NK-92 (cell line): ENCODE measurements around the gene TMEM143.
A peak's percentile ranks its signal among the peaks of the same experiment; 100 is the strongest.
"Not testable (repeated sequence)": the region's sequence is repeated elsewhere in the genome, so short reads cannot be mapped to it uniquely, and the experiment has no call there.

Experiments used
- DNase-seq: peaks from one replicate; lab custom pipeline; 2025; ENCODE audit not compliant: unreplicated experiment; lab: John Stamatoyannopoulos, UW

The TMEM143 gene

GRCh38 chr19:48332351-48332661 lies 31.4 kb downstream of the TMEM143 start:
- no peak for DNase-seq

- DNase-seq, result no peak
Measured at GRCh38 chr19:48330012-48330681, 33.6 kb downstream of the TMEM143 start.

DNA sequence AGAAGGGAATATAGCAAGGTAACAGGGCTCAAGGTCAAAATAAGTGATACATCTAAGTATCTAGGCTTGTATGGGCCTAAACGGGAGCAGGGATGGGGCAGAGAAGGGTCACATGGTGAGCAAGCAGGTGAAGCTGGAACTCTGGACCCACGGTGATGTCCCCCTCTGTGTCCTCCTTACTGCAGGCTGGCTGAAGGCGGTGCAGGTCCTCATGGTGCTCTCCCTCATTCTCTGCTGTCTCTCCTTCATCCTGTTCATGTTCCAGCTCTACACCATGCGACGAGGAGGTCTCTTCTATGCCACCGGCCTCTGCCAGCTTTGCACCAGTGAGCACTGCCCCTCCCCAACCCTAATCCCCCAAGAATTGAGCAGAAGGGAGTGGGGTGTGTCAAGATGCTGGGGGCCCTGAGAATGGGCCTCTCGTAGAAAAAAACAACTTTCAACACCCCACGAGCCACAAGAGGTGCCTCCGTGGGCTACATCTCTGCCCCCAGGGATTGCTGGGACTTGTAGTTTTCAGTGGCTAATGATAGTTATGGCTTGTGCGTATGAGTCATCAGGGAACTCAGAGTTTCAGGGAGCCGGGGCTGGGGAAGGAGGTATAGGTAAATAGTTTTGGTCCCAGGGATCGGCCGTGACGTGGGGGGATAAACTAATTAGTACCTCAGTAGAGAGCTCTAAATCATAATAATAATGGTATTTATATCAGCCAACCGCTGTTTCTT lies 34.4 kb downstream of the TMEM143 start:
- DNase-seq, result no peak

GRCh38 chr19:48325265-48325910 lies 38.4 kb downstream of the TMEM143 start, which contains the start of gene EMP3:
Gene EMP3 (plus strand): TSS chr19:48325552. CDS start chr19:48326845, 1,293 bp downstream.
- no peak for DNase-seq

DNA sequence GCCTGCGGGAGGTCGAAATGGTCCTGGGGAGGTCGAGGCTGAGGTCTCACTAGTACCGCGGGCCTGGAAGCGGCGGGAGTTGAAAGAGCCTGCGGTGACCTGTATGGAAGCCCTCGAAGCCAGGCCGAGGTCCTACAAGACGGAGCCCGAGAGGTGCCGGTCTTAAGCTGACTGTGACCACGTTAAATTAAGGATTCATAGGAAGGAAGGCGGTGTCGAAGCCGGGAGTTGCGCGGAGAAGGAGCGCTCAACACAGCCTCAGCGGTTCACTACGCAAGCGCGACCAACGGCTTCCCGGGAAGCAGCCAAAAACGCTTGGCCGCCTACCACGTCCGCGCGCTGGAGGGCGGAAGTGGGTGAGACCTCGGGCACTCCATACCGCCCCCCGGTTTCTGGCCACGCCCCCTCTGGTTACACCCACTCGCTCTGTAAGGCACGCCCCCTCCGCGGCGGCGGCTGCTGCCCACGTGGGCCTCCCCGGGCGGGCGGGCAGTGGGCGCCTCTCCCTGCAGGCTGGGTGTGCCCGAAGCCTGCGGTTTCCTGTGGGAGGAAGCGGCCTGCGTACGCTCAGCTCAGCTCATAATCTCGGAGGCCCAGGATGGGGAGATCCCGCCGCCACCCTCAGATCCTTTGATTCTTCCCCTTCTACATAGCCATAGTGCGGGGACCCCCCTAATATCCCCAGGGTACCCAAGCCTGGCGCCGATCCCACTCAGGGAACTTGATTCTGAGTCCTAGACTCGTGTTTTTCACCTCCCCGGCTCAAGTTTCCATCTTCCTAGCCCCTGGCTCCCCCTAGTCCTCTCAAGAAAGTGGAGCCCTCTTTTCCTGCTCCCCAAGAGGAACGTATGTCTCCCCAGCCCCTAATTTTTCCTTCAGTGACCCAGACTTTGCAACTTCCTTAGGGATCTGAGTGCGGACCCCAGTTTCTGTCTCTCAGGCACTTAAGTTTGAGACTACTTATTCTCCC lies 41.8 kb downstream of the TMEM143 start:
- DNase-seq, result peak; percentile 81

GRCh38 chr19:48321372-48321621 lies 42.4 kb downstream of the TMEM143 start:
- DNase-seq, result peak; percentile 71

DNA sequence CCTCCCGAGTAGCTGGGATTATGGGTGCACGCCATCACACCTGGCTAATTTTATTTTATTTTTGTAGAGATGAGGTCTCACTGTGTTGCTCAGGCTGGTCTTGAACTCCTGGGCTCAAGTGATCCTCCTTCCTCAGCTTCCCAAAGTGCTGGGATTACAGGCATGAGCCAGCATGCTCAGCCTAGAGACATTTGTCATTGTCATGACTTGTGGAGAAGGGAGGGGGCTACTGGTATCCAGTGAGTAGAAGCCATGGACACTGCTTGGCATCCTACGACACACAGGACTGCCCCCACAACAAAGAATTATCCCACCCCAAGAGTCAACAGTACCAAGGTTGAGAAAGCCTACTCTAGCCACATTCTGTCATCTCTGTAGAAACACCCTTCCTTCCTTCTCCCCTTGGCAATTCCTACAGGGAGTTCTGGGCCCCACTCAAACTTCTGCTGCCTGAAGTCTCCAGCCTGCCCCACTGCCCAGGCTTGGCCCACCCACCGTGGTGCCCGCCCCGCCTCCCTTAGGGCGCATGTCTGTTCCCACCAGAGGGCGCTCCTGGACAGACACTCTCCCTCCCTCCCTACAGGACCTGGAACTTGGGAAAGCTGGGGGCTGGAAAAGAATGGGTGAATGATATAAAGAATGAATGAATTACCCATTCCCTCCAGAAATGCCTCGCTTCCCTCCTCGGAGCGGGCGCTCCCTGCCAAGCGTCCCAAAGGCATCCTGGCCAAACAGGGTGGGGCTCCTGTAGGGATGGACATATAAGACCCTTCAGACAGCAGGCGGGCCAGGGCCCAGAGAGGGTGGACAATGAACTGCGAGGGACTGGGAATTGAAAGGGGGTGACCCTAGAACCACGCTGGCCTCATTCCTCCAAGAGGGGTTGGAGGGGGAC lies 43.8 kb downstream of the TMEM143 start:
- DNase-seq, result no peak

GRCh38 chr19:48318286-48318987 lies 45.3 kb downstream of the TMEM143 start:
- no peak for DNase-seq

DNA sequence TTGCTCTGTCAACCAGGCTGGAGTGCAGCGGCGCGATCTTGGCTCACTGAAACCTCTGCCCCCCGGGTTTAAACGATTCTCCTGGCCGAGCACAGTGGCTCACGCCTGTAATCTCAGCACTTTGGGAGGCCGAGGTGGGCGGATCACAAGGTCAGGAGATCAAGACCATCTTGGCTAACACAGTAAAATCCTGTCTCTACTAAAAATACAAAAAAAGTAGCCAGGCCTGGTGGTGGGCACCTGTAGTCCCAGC lies 46.1 kb downstream of the TMEM143 start:
- not testable (repeated sequence) for DNase-seq

GRCh38 chr19:48315712-48316111 lies 48.0 kb downstream of the TMEM143 start:
- DNase-seq, result no peak

GRCh38 chr19:48311384-48311783 lies 52.4 kb downstream of the TMEM143 start:
- no peak for DNase-seq

GRCh38 chr19:48310227-48310626 lies 53.5 kb downstream of the TMEM143 start:
- DNase-seq, result no peak

GRCh38 chr19:48309731-48310130 lies 54.0 kb downstream of the TMEM143 start:
- not testable (repeated sequence) for DNase-seq

DNA sequence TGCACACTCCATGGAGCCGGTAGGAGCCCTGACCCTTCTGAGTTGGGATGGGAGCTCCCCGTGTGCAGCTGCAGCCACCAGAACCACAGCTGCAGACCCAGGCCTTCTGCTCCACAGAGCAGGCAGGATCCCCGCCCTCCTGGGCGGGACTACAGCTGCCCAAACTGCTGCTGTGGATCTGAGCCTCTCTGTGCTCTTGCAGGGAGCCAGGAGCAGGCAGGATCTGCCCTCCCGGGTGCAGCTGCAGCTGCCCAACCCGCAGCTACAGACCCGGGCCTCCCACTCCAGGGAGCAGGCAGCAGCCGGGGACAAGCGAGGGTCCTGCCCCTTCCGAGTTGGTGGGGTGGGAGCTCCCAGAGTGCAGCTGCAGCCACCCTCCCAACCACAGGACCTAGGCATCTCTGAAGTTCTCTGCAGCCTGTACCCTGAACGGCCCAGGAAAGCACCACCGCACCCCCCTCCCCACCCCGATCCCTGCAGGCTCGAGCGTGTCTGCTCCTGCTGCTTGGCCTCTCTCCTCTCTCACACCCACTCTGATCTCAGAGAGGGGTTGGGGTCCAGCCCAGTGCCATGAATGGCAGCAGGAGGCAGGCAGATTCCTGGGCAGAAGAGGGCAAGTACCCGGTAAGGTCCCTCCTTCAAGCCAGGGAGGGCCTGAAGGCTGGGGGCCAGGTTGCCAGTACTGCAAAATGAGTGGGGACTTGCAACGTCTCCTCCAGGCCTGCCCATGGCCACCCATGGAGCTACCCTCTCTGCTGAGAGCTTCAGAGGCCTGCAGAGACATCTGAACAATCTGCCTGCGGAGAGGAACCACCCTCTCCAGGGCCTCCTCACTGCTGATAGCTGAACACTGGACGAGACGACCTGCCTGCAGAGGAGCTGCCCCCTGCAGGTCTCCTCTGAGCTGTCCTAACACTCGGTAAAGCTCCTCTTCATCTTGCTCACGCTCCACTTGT lies 54.8 kb downstream of the TMEM143 start:
- DNase-seq, result no peak

GRCh38 chr19:48303866-48304265 lies 59.9 kb downstream of the TMEM143 start:
- no peak for DNase-seq

DNA sequence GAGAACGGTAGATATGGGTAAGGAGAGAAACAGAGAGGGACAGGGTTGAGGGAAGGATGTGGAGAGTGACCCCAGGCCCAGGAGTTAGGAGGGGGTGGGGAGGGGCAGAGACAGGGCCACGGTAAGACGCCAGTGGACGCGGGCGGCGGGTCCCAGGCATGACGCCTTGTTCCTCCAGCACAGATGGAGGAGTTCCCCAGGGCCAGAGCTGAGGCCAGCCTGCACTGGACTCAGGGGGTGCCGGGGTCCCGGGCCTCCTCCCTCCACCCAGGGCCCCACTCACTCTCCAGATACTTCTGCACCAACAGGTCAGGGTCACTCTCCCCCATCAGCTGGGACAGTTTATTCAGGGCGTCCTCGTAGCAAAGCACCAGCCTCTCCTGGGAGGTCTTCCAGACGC lies 60.4 kb downstream of the TMEM143 start:
- no peak for DNase-seq

DNA sequence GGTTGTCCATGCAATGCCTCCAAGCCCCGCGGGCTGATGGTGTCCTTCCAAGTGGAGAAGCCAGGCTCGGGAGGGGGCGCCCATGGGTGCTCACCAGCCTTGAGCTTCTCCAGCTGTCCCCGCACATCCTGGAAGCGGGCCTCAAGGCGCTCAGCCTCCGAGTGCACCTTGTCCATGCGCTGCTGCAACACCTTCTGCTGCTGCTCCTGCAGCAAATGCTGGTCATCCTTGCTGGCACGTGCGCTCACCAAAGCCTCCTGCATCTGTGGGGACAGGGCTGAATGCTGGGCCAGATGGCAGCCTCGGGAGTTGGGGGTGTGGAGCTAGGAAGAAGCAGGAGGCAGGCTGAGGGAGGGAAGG lies 61.2 kb downstream of the TMEM143 start:
- no peak for DNase-seq

- no peak for DNase-seq
Measured at GRCh38 chr19:48301886-48302599, 61.7 kb downstream of the TMEM143 start.
